DOHH2 (cell line): Measurements from ENCODE around the gene IPO8.

Experiments used
- H3F3A ChIP-seq: fragments of 200-600 bp; sonication (generic), shearing (Covaris generic); 2 replicates; pipeline ENCODE4 v1.6.0; 2016; ENCODE audit warnings: antibody characterized with exemption, mild to moderate bottlenecking; ENCODE audit not compliant: control insufficient read depth, insufficient read depth
- H3K27ac ChIP-seq: fragments of 200-600 bp; sonication (generic); 2 replicates; pipeline ENCODE4 v1.5.1; 2014; ENCODE audit warnings: low read depth, mild to moderate bottlenecking, low read length, moderate library complexity
- H3K27me3 ChIP-seq: fragments of 200-600 bp; sonication (generic); 2 replicates; pipeline ENCODE4 v1.6.1; 2014; ENCODE audit warnings: mild to moderate bottlenecking, low read length, mixed read lengths; ENCODE audit not compliant: control insufficient read depth
- H3K36me3 ChIP-seq: fragments of 200-600 bp; sonication (generic); 2 replicates; pipeline ENCODE4 v1.6.1; 2014; ENCODE audit warnings: mild to moderate bottlenecking, low read length, moderate library complexity, mixed read lengths; ENCODE audit not compliant: control insufficient read depth
- H3K4me1 ChIP-seq: fragments of 200-600 bp; sonication (generic); 2 replicates; pipeline ENCODE4 v1.6.1; 2014; ENCODE audit warnings: mild to moderate bottlenecking, low read length, mixed read lengths; ENCODE audit not compliant: control insufficient read depth
- H3K4me2 ChIP-seq: fragments of 200-600 bp; sonication (generic); 2 replicates; pipeline ENCODE4 v1.6.0; 2014; ENCODE audit warnings: mild to moderate bottlenecking, low read length, moderate library complexity
- H3K4me3 ChIP-seq: fragments of 200-600 bp; sonication (generic); 2 replicates; pipeline ENCODE4 v1.5.1; 2014; ENCODE audit warnings: mild to moderate bottlenecking, low read length, mixed read lengths
- H3K79me2 ChIP-seq: fragments of 200-600 bp; sonication (generic); 2 replicates; pipeline ENCODE4 v1.6.1; 2014; ENCODE audit warnings: mild to moderate bottlenecking, low read length, mixed read lengths; ENCODE audit not compliant: control insufficient read depth
- H3K9me2 ChIP-seq: fragments of 200-600 bp; sonication (generic); replicated peaks from 2 replicates; pipeline ENCODE4 v1.6.1; 2014; ENCODE audit warnings: mild to moderate bottlenecking, low read length, mixed read lengths; ENCODE audit not compliant: control insufficient read depth
- H3K9me3 ChIP-seq: fragments of 200-600 bp; sonication (generic); 2 replicates; pipeline ENCODE4 v1.6.1; 2014; ENCODE audit warnings: antibody characterized with exemption, low read length, mixed read lengths; ENCODE audit not compliant: control insufficient read depth, insufficient read depth
- H4K20me1 ChIP-seq: fragments of 200-600 bp; sonication (generic); 2 replicates; pipeline ENCODE4 v1.6.0; 2014; ENCODE audit warnings: low read depth, mild to moderate bottlenecking, antibody characterized with exemption, low read length, moderate library complexity; ENCODE audit not compliant: control insufficient read depth, insufficient read depth
- CTCF ChIP-seq: fragments of 200-600 bp; sonication (generic); IDR thresholded peaks from one replicate; pipeline ENCODE4 v1.5.1; 2014; ENCODE audit warnings: antibody characterized with exemption, mild to moderate bottlenecking, low read depth, low read length; ENCODE audit not compliant: poor library complexity, severe bottlenecking
- EZH2phosphoT487 ChIP-seq: fragments of 200-600 bp; sonication (generic); IDR thresholded peaks from 2 replicates; pipeline ENCODE4 v1.6.1; 2017; ENCODE audit warnings: borderline replicate concordance, mild to moderate bottlenecking, antibody characterized with exemption, low read length, moderate library complexity, mixed read lengths

IPO8 gene

GRCh38 chr12:30630076-30630978 lies 65.3 kb downstream of the IPO8 start:
- H3F3A ChIP-seq = no peaks in the 10 kb centered on the region
- no peak overlapping the region for H3K27ac ChIP-seq
- H3K9me2 ChIP-seq = no peaks in the 10 kb centered on the region
- H3K36me3 ChIP-seq = peaks cover 43% of the 10 kb centered on the region
- no peaks in the 10 kb centered on the region for H3K79me2 ChIP-seq
- H3K4me2 ChIP-seq = no peak overlapping the region
- no peaks in the 10 kb centered on the region for H3K9me3 ChIP-seq
- H3K4me3 ChIP-seq = no peak overlapping the region
- H3K27me3 ChIP-seq = no peaks in the 10 kb centered on the region
- H3K4me1 ChIP-seq = no peaks in the 10 kb centered on the region
- no peaks in the 10 kb centered on the region for H4K20me1 ChIP-seq
- TF ChIP-seq CTCF = no peak
- no peak for TF ChIP-seq EZH2phosphoT487

- Histone ChIP-seq H4K20me1 (no peaks in the 10 kb centered on the region), H3K27ac (no peak overlapping the region), H3K9me3 (no peaks in the 10 kb centered on the region), H3K4me3 (no peak overlapping the region), H3K4me2 (no peak overlapping the region), H3K79me2 (no peaks in the 10 kb centered on the region), H3K27me3 (no peaks in the 10 kb centered on the region), H3F3A (no peaks in the 10 kb centered on the region), H3K36me3 (peaks cover 20% of the 10 kb centered on the region), H3K9me2 (no peaks in the 10 kb centered on the region), H3K4me1 (no peaks in the 10 kb centered on the region)
- TF ChIP-seq EZH2phosphoT487 = no peak
- TF ChIP-seq CTCF = no peak
Observed at GRCh38 chr12:30626847-30627246, 68.8 kb downstream of the IPO8 start.

- no peak for TF ChIP-seq CTCF
- TF ChIP-seq EZH2phosphoT487 = no peak
- H3K36me3 ChIP-seq = no peaks in the 10 kb centered on the region; the same call in 1 of the 2 replicates
- no peaks in the 10 kb centered on the region for H3K9me3 ChIP-seq
- H4K20me1 ChIP-seq = no peaks in the 10 kb centered on the region
- no peaks in the 10 kb centered on the region for H3F3A ChIP-seq
- H3K9me2 ChIP-seq = no peaks in the 10 kb centered on the region
- no peak overlapping the region for H3K4me2 ChIP-seq
- H3K27me3 ChIP-seq = no peaks in the 10 kb centered on the region
- no peak overlapping the region for H3K27ac ChIP-seq
- H3K79me2 ChIP-seq = no peaks in the 10 kb centered on the region
- H3K4me1 ChIP-seq = no peaks in the 10 kb centered on the region
- no peak overlapping the region for H3K4me3 ChIP-seq
Observed at GRCh38 chr12:30624009-30624408, 71.7 kb downstream of the IPO8 start.
